Measurements from ENCODE around the gene SYNDIG1L.

The SYNDIG1L gene

GRCh38 chr14:74429221-74429691 is 3.2 kb upstream of the SYNDIG1L start:
- no peak for DNase-seq (ENCODE audit: low spot score)

DNA sequence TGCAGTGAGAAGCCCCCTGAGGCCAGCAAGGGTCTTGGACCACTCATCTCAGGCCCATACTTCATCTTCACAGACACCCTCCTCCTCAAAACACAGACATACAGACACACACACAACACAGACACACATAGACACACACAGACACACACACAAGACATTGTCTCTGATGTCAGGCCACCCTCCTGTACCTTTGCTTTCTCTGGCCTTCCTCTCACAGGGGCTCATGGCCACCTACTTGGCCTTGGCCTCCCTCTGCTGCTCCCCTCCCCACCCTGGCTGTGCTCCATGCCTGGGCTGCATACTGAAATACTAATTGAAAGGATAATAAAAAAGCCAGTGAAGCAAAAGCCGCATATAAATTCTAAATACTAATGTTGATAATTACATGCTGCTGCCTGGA is 1.6 kb upstream of the SYNDIG1L start:
- no peak for DNase-seq (ENCODE audit: low spot score)

GRCh38 chr14:74425525-74426201 is 347 bp downstream of the SYNDIG1L start:
- no peak for DNase-seq (ENCODE audit: low spot score)

GRCh38 chr14:74424606-74425005 is 1.4 kb downstream of the SYNDIG1L start:
- no peak for DNase-seq (ENCODE audit: low spot score)

- no peak for DNase-seq (ENCODE audit: low spot score)
Measured at GRCh38 chr14:74423246-74423645, 2.8 kb downstream of the SYNDIG1L start.

GRCh38 chr14:74421981-74422380 is 4.0 kb downstream of the SYNDIG1L start:
- DNase-seq (ENCODE audit: low spot score): no peak

DNA sequence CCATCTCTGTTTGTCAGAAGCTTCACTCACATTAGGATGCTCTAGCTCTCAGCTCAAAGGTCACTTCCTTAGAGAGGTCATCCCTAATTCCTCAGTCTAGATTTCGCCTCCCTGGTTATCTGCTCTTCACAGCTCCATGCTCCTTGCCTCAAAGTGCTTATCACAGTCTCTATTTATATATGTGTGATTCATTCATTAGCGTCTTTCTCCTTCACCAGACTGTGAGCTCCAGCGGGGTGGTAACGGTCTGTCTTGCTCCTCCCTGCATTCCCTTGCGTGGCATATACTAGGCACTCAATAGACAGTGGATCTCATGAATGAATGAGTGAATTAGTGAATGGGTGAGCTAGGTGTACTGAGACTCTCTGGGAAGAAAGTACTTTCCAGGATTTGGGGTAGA is 6.9 kb downstream of the SYNDIG1L start:
- no peak for DNase-seq (ENCODE audit: low spot score)

GRCh38 chr14:74418031-74418430 is 8.0 kb downstream of the SYNDIG1L start:
- peak; percentile 61 for DNase-seq (ENCODE audit: low spot score)

GRCh38 chr14:74417611-74418010 is 8.4 kb downstream of the SYNDIG1L start:
- no peak for DNase-seq (ENCODE audit: low spot score)

DNA sequence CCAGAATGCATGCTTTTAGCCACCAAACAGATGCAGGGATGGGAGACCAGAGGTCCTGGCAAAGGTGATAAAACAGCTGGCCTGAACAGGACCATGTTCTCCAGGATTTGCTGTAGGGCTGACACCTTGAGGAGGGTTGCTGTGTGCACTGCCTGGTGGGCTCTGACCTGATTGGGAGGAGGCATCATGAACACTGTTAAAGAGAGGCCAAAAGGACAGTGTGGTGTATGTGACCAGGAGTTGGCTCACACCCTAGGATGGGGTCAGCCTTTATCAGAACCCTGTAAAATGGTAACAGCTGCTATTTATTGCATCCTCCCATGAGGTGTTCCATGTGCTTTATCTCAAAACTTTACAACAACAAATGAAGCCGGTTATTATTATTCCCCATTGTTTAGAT is 8.8 kb downstream of the SYNDIG1L start:
- no peak for DNase-seq (ENCODE audit: low spot score)

DNA sequence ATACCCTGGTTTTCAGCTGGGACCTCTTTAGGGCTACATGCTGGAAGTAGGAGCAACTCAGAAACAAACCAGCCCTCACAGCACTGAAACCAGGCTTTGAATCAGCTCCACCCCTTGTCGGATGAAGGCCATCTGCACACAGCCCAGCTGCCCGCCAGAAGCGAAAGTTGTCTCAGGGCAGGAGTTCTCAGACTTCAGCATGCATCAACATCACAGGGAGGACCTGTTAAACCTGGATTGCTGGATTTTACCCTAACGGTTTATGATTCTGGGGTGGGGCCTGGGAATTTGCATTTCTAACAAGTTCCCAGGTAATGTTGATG is 10.9 kb downstream of the SYNDIG1L start:
- no peak for DNase-seq (ENCODE audit: low spot score)

DNA sequence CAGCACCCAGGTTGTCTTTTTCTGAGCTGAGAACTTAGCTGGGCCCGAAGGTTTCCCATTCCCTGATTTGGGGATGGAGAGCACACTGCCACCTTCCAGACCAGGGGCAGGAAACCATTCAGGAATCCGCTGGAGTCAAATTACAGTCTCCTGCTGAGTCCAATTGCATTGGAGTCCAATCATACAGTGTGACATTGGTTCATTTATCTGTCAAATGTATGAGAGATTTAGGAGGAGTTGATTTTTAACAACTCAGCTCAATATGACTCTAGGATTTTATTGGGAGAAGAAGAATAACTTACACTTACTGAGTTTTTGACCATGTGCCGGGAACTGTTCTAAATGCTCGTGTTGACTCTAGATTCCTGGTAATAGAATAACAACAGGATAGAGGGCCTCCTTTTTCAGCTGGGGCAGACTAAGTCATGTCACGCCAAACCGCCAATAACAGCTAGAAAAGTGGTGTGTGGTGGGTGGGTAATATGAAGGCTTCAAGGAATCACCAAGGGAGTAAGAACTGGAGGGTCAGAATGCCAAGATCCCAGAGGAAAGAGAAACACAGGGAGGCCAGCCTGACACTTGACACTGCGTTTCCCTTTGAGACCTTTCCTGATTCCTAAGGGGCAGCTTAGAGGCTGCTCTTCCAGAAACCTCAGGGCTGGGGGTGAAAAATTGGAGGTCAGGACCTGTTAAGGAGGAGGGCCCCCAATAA is 11.5 kb downstream of the SYNDIG1L start:
- no peak for DNase-seq (ENCODE audit: low spot score)

DNA sequence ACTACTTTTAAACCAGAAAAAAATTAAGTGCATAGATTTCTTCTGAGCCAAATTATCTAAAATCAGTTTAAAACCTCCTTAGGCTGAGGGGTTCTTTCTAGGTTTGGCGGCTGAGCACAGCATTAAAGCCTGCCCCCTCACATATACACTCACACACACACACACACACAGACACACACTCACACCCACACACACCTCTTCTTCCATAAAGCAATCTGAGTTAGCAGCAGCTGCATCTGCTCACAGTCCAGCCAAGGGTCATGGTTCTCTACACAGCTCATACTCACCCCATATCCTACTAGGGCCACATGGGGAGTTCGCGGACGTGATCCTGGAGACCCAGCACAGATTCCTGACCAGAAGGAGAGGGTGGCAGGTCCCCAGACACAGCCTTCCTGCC is 12.4 kb downstream of the SYNDIG1L start:
- no peak for DNase-seq (ENCODE audit: low spot score)

DNA sequence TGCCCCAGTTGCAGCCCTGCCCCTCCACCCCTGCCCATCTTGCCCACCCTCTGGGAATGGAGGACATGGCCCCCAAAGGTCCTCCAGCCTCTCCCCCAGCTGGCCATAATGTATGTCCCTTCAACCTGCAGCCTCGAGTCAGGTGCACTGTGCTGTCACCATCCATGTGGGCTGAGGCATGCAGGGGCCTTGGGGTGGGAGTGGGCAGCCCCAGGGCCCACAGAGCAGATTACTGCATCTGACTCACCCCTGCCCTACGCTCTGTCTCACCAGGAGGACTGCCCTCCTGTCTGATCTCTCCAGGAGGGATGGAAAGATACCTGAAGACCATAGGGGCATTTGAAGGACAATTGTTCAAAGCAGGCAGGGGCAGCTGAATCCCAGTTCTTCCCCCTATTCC is 13.3 kb downstream of the SYNDIG1L start:
- no peak for DNase-seq (ENCODE audit: low spot score)

GRCh38 chr14:74411671-74412070 is 14.3 kb downstream of the SYNDIG1L start:
- no peak for DNase-seq (ENCODE audit: low spot score)

DNA sequence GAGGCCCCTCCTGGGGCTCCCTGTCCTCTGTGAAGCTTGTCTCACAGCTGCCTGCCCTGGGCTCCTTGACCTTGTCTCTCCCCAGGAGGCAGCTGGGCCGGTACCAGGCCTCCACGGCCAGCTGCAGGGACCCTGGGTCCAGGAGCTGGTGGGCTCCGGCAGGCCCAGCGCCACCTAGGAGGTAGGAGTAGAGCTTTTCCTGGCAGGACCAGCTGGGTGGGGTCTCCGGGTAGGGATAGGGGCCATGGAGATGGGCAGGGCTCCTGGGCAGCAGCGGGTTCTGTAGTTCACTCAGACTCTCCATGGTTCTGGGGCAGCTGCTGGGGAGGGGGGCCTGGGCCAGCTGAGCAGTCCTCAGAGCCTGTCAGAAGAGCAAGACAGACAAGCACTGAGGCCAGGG is 16.6 kb downstream of the SYNDIG1L start:
- DNase-seq (ENCODE audit: low spot score): no peak

- DNase-seq (ENCODE audit: low spot score): no peak
Measured at GRCh38 chr14:74408870-74409269, 17.1 kb downstream of the SYNDIG1L start.

DNA sequence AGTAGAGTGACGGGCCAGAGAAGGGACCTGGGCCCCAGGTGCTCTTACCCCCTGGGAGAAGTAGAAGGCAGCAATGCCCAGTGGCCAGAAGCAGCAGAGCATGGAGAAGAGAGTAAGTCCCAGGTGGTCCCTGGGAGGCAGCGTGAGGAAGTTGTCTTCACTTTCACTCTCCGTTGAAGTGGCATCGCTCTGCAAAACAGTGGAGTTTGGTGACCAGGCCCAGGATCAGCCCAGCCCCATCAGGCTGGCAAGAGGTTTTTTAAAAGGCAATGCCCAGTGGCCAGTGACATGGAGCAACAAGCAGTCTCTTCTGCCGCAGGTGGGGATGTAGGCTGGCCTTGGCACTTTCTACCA is 18.2 kb downstream of the SYNDIG1L start:
- no peak for DNase-seq (ENCODE audit: low spot score)

GRCh38 chr14:74407021-74407800 is 18.8 kb downstream of the SYNDIG1L start:
- no peak for DNase-seq (ENCODE audit: low spot score)

- DNase-seq (ENCODE audit: low spot score): no peak
Measured at GRCh38 chr14:74405663-74406062, 20.3 kb downstream of the SYNDIG1L start.

DNA sequence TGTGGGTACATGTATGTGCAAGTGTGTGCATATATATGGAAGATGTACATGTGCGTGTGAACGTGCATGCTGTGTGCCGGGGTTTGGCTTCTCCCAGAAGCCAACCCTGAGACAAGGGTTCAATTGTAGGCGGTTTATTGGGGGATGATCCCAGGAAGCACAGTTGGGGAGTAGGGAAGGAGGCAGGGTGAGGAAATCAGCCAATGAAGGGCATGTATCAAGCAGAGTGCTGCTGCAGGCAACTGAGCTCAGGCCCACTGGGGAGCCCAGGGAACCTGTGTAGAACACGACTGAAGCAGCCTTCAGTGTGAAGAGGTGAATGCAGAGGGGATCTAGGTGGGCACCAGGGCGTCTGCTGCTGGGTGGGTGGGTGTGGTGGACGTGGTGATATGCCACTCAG is 21.6 kb downstream of the SYNDIG1L start:
- DNase-seq (ENCODE audit: low spot score): no peak

GRCh38 chr14:74403619-74404417 is 22.2 kb downstream of the SYNDIG1L start:
- DNase-seq (ENCODE audit: low spot score): no peak

Data from pons (tissue), 1 donor.